ENCODE measurements around the gene TSPO. TPM values are rescaled to one million over a fixed set of nuclear protein-coding genes. Genes with fewer than 3 reads are reported as not detected.
A peak's percentile ranks its signal among the peaks of the same experiment; 100 is the strongest.

The TSPO gene
- polyA plus RNA-seq, 1 donor = 17.5 TPM

DNA sequence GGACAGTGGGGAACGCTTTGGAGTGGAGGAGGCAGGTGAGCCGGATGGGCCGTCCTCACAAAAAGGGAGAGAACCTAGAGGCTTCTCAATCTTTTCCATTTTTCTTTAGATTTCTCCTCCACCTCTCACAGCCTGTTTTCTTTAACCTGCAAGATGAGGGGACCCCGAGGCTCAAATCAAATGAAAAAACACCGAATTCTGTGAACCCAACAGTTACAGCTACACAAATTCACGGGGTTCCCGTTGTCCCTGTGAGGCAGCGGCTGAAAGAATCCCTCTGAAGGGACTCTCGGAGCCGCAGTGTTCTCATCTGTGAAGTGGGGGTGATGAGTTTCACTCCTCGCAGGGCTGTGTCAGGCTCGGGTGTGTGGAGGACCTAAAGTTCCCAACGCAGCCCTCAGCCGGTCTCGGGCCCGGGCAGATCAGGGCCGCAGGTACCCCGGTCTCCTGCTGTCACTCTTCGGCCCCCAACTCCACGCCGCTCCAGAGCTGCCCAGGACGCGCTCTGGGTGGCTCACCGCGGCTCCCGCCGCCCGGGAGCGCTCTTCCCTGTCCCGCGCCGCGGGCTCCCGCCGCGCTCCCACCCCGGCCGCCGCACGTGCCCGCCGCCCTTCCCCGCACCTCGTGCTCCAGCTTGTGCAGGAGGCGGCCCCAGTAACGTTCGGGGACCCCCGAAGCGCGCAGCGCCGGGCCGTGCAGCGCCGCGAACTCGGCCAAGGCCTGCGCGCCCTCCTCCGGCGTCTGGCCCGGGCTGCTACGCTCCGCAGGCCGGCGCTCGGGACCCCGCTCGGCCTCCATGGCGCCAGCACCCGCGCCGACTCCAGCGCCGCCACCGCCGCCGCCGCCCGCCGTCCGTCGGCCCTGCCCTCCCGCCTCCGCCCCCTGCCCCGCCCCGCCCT is 35.2 kb downstream of the TSPO start, which contains the start of gene TTLL12:
Gene TTLL12, minus strand, starts transcription at position 863 of the 899 bp plus-strand sequence. Its CDS starts 65 bp downstream, at position 798.
- DNase-seq = peak; percentile 43 to 84
- Histone ChIP-seq H3K27me3 (ENCODE audit: control insufficient read depth, insufficient read depth, low read length) (peaks cover 9% of the 10 kb centered on the region), H3K4me3 (ENCODE audit: low read length) (peak within 1 kb of the TSS; percentile 66), H3K9me3 (ENCODE audit: control insufficient read depth, low read depth, low read length) (peaks cover 5% of the 10 kb centered on the region), H3K27ac (ENCODE audit: low read length) (peak within 1 kb of the TSS; percentile 87), H3K36me3 (ENCODE audit: control insufficient read depth, insufficient read depth, low read length) (peaks cover 15% of the 10 kb centered on the region), H3K4me1 (ENCODE audit: control insufficient read depth, insufficient read depth, low read length) (peaks cover 14% of the 10 kb centered on the region)
- 0% methylated on average over 1 of the region's 87 CpGs for WGBS (ENCODE audit: insufficient coverage, low lambda C conversion rate)

DNA sequence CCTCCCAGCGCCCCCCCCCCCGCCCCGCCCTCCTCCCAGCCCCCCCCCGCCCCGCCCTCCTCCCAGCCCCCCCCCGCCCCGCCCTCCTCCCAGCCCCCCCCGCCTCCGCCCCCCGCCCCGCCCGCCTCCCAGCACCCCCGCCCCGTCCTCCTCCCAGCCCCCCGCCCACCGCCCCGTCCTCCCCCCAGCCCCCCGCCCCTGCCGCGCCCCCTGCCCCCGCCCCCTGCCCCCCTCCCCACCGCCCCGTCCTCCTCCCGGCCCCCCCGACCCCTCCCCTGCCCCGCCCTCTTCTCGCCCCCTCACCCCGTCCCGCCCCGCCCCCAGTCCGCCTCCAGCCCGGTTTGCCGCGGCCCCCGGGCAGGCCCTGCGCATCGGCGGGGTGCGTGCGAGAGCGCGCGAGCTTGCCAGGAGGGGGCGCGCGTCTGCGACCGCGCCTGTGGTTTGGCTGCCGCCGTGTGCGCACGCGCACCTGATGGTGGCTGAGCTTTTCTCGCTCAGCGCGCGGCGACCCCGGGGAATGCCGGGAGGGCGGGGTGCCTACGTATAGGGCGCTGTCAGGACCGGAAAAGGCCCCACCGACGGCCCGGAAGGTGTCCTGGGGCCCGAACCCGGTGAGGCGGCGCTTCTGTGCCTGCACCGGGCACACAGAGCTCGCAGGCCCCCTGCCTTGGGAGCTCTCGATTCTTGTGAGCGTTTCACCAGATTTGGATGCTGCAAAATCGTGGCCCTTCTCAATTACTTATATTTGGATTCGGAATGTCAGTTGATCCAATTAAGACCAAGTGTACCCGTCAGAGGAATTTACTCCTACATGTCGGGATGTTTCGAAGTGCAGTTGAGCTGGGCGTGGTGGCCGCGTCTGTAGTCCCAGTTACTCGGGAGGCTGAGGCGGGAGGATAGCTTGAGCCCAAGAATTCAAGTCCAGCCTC is 36.1 kb downstream of the TSPO start:
- Histone ChIP-seq H3K27ac (ENCODE audit: low read length) (peak overlapping the region; percentile 87), H3K4me1 (ENCODE audit: control insufficient read depth, insufficient read depth, low read length) (peaks cover 14% of the 10 kb centered on the region), H3K36me3 (ENCODE audit: control insufficient read depth, insufficient read depth, low read length) (peaks cover 6% of the 10 kb centered on the region), H3K4me3 (ENCODE audit: low read length) (peak overlapping the region; percentile 56), H3K9me3 (ENCODE audit: control insufficient read depth, low read depth, low read length) (peaks cover 5% of the 10 kb centered on the region), H3K27me3 (ENCODE audit: control insufficient read depth, insufficient read depth, low read length) (peaks cover 9% of the 10 kb centered on the region)
- no CpG with 5 or more reads among the region's 86 CpGs for WGBS (ENCODE audit: insufficient coverage, low lambda C conversion rate)
- peak; percentile 99 for DNase-seq

DNA sequence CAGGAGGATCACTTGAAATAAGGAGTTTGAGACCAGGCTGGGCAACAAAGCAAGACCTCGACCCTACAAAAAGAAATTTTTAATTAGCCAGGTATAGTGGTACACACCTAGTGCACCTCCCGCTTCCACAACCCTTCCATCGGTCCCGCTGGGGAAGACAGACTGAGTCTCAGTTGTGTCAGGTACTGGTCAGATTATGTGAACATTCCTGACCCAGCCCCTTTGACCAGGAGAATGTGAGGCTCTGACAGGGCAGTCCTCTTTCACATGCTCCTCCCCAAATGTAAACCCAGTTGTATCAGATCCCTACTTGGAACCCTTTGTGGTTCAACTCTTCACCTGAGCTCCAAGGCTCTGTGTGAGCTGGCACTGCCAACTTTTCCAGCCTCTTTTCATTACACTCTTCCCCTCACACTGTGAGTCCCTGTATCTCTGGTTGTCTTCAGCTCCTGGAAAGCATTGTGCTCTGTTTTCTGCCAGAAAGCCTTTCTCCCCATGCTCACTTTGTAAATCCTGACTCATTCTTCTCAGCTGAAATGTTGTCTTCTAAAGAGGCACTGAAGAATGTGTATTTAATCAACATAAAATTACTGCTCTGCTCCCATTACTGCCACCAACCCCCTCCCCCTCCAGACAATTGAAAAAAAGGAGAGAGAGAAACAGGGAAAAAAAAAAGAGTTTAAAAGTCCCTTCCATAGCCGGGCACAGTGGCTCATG is 37.6 kb downstream of the TSPO start:
- no peak for DNase-seq
- WGBS (ENCODE audit: insufficient coverage, low lambda C conversion rate) = no CpG with 5 or more reads among the region's 5 CpGs
- Histone ChIP-seq H3K27ac (ENCODE audit: low read length) (no peak overlapping the region), H3K9me3 (ENCODE audit: control insufficient read depth, low read depth, low read length) (peaks cover 5% of the 10 kb centered on the region), H3K4me1 (ENCODE audit: control insufficient read depth, insufficient read depth, low read length) (peaks cover 7% of the 10 kb centered on the region), H3K27me3 (ENCODE audit: control insufficient read depth, insufficient read depth, low read length) (peaks cover 9% of the 10 kb centered on the region), H3K36me3 (ENCODE audit: control insufficient read depth, insufficient read depth, low read length) (no peaks in the 10 kb centered on the region), H3K4me3 (ENCODE audit: low read length) (no peak overlapping the region)

DNA sequence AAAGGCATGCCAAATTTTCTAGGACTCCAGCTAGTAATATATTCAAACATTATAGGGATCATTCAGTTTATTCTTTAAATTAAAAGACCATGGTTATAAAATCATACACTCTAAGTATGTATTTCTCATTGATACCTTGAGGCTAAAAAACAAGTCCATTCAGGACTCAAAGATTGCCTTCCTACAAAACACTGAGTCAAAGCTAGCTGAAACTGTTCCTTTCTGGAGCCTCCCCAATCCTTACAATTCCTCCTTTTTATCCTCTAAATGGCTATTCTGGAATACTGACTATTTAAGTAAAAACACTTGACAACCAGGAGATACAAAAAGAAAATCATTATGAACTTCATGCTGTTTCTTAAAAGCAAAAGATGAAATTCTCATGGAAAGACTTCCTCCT is 40.5 kb downstream of the TSPO start:
- no peaks in the 10 kb centered on the region for H3K36me3 ChIP-seq (ENCODE audit: control insufficient read depth, insufficient read depth, low read length)
- H3K9me3 ChIP-seq (ENCODE audit: control insufficient read depth, low read depth, low read length) = peaks cover 5% of the 10 kb centered on the region
- no peaks in the 10 kb centered on the region for H3K4me1 ChIP-seq (ENCODE audit: control insufficient read depth, insufficient read depth, low read length)
- peaks cover 9% of the 10 kb centered on the region for H3K27me3 ChIP-seq (ENCODE audit: control insufficient read depth, insufficient read depth, low read length)
- H3K27ac ChIP-seq (ENCODE audit: low read length) = no peak overlapping the region
- no peak for DNase-seq
- no peak overlapping the region for H3K4me3 ChIP-seq (ENCODE audit: low read length)

DNA sequence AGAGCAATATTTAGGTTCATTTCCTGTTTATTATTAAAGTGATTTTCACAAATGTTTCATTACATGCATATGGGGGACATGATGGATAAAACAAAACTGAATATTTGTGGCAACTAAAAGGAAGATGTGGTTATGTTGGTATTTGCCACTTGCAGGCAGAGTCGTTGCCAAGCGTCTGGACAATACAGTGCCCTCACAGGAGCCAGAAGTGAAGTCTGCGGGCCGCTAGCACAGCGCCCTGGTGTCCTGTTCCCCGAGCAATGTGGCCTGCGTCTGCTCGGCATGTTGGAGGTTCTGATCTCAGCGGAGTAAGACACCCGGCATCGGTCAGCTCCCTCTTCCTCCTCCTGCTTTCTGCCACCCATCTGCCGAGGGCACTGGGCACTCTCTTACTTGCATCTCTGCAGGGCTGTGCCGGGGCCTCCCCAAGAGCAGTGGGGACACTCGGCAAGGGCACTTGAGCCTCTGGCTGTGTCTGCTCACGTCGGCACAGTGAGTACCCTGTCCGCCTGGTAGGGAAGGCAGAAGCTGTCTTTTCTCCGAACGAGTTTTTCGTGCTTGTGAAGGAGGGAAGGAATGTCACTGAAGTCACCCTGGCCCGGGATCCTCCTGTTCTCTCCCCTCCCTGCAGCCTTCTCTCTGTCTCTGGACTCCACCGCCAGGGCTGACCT is 46.0 kb downstream of the TSPO start:
- Histone ChIP-seq H3K4me1 (ENCODE audit: control insufficient read depth, insufficient read depth, low read length) (no peaks in the 10 kb centered on the region), H3K27ac (ENCODE audit: low read length) (no peak overlapping the region), H3K27me3 (ENCODE audit: control insufficient read depth, insufficient read depth, low read length) (peaks cover 9% of the 10 kb centered on the region), H3K36me3 (ENCODE audit: control insufficient read depth, insufficient read depth, low read length) (no peaks in the 10 kb centered on the region), H3K4me3 (ENCODE audit: low read length) (no peak overlapping the region), H3K9me3 (ENCODE audit: control insufficient read depth, low read depth, low read length) (no peaks in the 10 kb centered on the region)
- no peak for DNase-seq
- no CpG with 5 or more reads among the region's 22 CpGs for WGBS (ENCODE audit: insufficient coverage, low lambda C conversion rate)

DNA sequence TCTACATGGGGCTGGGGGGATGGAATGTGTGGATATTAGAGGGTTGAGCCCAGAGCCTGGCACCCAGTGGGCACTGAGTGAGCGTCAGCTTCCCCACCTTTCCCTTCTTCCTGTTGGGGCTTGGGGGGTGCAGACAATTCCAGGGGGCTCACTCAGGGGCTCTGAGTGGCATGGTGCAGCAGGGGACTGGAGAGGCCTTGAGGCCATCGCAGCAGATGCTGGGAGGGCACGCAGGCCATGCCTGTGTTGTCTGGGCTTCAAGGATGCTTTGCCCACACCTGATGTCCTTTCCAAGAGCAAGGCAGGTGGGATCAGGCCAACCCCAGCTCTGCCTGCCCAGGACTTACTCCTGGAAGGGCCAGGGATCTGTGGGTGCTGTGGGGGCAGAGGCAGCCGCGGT is 46.8 kb downstream of the TSPO start:
- no peak for DNase-seq
- H3K36me3 ChIP-seq (ENCODE audit: control insufficient read depth, insufficient read depth, low read length) = no peaks in the 10 kb centered on the region
- no peak overlapping the region for H3K4me3 ChIP-seq (ENCODE audit: low read length)
- H3K27me3 ChIP-seq (ENCODE audit: control insufficient read depth, insufficient read depth, low read length) = peaks cover 9% of the 10 kb centered on the region
- H3K4me1 ChIP-seq (ENCODE audit: control insufficient read depth, insufficient read depth, low read length) = no peaks in the 10 kb centered on the region
- no peaks in the 10 kb centered on the region for H3K9me3 ChIP-seq (ENCODE audit: control insufficient read depth, low read depth, low read length)
- H3K27ac ChIP-seq (ENCODE audit: low read length) = no peak overlapping the region
- WGBS (ENCODE audit: insufficient coverage, low lambda C conversion rate) = no CpG with 5 or more reads among the region's 5 CpGs

DNA sequence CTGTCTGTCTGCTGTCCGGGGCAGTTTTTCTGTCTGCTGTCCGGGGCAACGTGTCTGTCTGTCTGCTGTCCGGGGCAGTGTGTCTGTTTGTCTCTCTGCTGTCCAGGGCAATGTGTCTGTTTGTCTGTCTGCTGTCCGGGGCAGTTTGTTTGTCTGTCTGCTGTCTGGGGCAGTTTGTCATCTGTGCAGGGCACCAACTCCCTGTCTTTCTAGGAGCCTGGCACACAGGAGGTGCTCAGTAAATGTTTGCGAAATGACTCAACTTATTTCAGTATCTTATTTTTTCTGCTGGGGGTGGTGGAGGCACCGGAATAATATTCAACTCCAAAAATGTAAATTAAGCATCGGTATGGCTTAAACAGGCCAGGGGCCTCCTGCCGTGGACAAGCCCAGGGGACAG is 47.6 kb downstream of the TSPO start:
- no CpG with 5 or more reads among the region's 9 CpGs for WGBS (ENCODE audit: insufficient coverage, low lambda C conversion rate)
- Histone ChIP-seq H3K36me3 (ENCODE audit: control insufficient read depth, insufficient read depth, low read length) (no peaks in the 10 kb centered on the region), H3K4me1 (ENCODE audit: control insufficient read depth, insufficient read depth, low read length) (no peaks in the 10 kb centered on the region), H3K27ac (ENCODE audit: low read length) (no peak overlapping the region), H3K27me3 (ENCODE audit: control insufficient read depth, insufficient read depth, low read length) (peaks cover 9% of the 10 kb centered on the region), H3K9me3 (ENCODE audit: control insufficient read depth, low read depth, low read length) (no peaks in the 10 kb centered on the region), H3K4me3 (ENCODE audit: low read length) (no peak overlapping the region)
- no peak for DNase-seq

DNA sequence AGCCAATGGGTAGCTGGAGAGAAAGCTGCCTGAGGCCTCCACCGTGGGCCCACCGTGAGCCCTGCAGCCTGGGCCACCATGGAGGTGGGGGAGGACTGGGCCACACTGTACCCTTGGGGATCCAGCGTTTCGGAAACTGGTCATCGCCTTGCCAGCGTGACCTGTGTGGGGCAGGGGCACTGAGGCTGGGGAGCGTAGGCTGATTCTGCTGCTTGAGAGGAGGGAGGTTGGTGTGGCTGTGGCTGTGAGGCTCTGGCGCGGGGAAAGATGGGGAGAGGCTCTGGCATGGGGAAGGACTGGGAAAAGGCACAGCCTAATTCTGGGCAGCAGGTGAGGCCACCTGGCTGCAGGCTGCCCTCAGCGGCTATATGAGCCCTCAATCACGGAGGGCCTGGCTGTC is 48.2 kb downstream of the TSPO start:
- WGBS (ENCODE audit: insufficient coverage, low lambda C conversion rate) = no CpG with 5 or more reads among the region's 11 CpGs
- no peak overlapping the region for H3K27ac ChIP-seq (ENCODE audit: low read length)
- no peaks in the 10 kb centered on the region for H3K4me1 ChIP-seq (ENCODE audit: control insufficient read depth, insufficient read depth, low read length)
- DNase-seq = no peak
- H3K4me3 ChIP-seq (ENCODE audit: low read length) = no peak overlapping the region
- H3K9me3 ChIP-seq (ENCODE audit: control insufficient read depth, low read depth, low read length) = no peaks in the 10 kb centered on the region
- peaks cover 9% of the 10 kb centered on the region for H3K27me3 ChIP-seq (ENCODE audit: control insufficient read depth, insufficient read depth, low read length)
- no peaks in the 10 kb centered on the region for H3K36me3 ChIP-seq (ENCODE audit: control insufficient read depth, insufficient read depth, low read length)

DNA sequence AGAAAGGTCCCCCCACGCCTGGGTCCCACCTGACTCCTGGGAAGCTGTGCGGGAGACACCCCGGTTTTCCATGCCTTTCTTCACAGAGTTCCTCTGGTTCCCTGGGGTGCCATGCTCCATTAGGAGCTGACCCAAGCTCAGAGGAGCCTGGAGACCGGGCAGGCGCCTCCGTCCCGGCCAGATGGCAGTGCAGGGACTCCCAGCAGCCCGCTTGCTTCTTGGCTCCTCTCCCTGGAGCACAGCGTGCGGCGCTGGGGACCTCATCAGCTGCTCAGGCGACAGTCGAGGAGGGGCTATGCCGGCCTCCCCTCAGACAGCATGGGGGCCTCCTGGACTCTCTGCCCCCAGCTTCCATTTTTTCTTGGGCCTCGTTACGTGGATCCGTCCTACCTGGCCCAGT is 48.7 kb downstream of the TSPO start:
- Histone ChIP-seq H3K27ac (ENCODE audit: low read length) (no peak overlapping the region), H3K27me3 (ENCODE audit: control insufficient read depth, insufficient read depth, low read length) (peaks cover 9% of the 10 kb centered on the region), H3K4me1 (ENCODE audit: control insufficient read depth, insufficient read depth, low read length) (no peaks in the 10 kb centered on the region), H3K9me3 (ENCODE audit: control insufficient read depth, low read depth, low read length) (no peaks in the 10 kb centered on the region), H3K4me3 (ENCODE audit: low read length) (no peak overlapping the region), H3K36me3 (ENCODE audit: control insufficient read depth, insufficient read depth, low read length) (no peaks in the 10 kb centered on the region)
- DNase-seq = no peak
- no CpG with 5 or more reads among the region's 17 CpGs for WGBS (ENCODE audit: insufficient coverage, low lambda C conversion rate)
